Fibroblast of lung (primary cell): ENCODE results near the gene LDLRAD4. TPM values are rescaled to one million over a fixed set of nuclear protein-coding genes. Genes with fewer than 3 reads are reported as not detected.
A peak's percentile ranks its signal among the peaks of the same experiment; 100 is the strongest.

ENCODE experiments used
- DNase-seq, 2 donors: peaks; one replicate each; pipeline versions ENCODE4 v3.0.0 to v3.0.0-alpha.2; 2010; ENCODE audit warnings: low read depth in 2 of 2
- H2AFZ ChIP-seq: 2 replicates; pipeline ENCODE4 v1.5.1; 2012; ENCODE audit warnings: low read length, control low read depth, inconsistent platforms
- H3K27ac ChIP-seq: 2 replicates; pipeline ENCODE4 v1.5.1; 2011; ENCODE audit warnings: low read length, control low read depth; ENCODE audit not compliant: insufficient read depth
- H3K27me3 ChIP-seq: 2 replicates; pipeline ENCODE4 v1.5.1; 2011; ENCODE audit warnings: mild to moderate bottlenecking, low read length; ENCODE audit not compliant: control insufficient read depth, insufficient read depth
- H3K36me3 ChIP-seq: 2 replicates; pipeline ENCODE4 v1.5.1; 2011; ENCODE audit warnings: low read length; ENCODE audit not compliant: control insufficient read depth, insufficient read depth
- H3K4me1 ChIP-seq: 2 replicates; pipeline ENCODE4 v1.5.1; 2011; ENCODE audit warnings: low read length; ENCODE audit not compliant: control insufficient read depth, insufficient read depth; ENCODE audit errors: extremely low read depth
- H3K4me2 ChIP-seq: 2 replicates; pipeline ENCODE4 v1.5.1; 2011; ENCODE audit warnings: low read length, control low read depth; ENCODE audit not compliant: insufficient read depth; ENCODE audit errors: extremely low read depth
- H3K4me3 ChIP-seq, 4 experiments: fragments of 200-600 bp in 1 of 4; sonication (generic) in 1 of 4; replicated peaks in 1 of 4; 2 replicates each; pipeline ENCODE4 v1.5.1; 2011 to 2016; ENCODE audit warnings: low read length in 4 of 4, low read depth in 3 of 4, mild to moderate bottlenecking in 3 of 4, control low read depth in 2 of 4, inconsistent platforms in 1 of 4, mixed read lengths in 1 of 4; ENCODE audit not compliant: insufficient read depth in 1 of 4; ENCODE audit errors: control extremely low read depth in 1 of 4
- H3K79me2 ChIP-seq: 2 replicates; pipeline ENCODE4 v1.5.1; 2012; ENCODE audit warnings: mild to moderate bottlenecking, low read length, inconsistent platforms; ENCODE audit not compliant: control insufficient read depth, insufficient read depth
- H3K9ac ChIP-seq: 2 replicates; pipeline ENCODE4 v1.5.1; 2011; ENCODE audit warnings: mild to moderate bottlenecking, low read length, control low read depth; ENCODE audit not compliant: insufficient read depth
- H3K9me3 ChIP-seq: 2 replicates; pipeline ENCODE4 v1.5.1; 2012; ENCODE audit warnings: low read depth, low read length; ENCODE audit not compliant: control insufficient read depth, insufficient read depth
- H4K20me1 ChIP-seq: 2 replicates; pipeline ENCODE4 v1.5.1; 2011; ENCODE audit warnings: low read length; ENCODE audit not compliant: control insufficient read depth, insufficient read depth; ENCODE audit errors: extremely low read depth
- CTCF ChIP-seq, 2 donors: IDR thresholded peaks in 1 of 2; conservative IDR thresholded peaks in 1 of 2; 1 replicate in 1 of 2; 2 replicates in 1 of 2; pipeline ENCODE4 v1.5.1; 2011 to 2012; ENCODE audit warnings: low read length in 2 of 2, control low read depth in 1 of 2, inconsistent platforms in 1 of 2, low read depth in 1 of 2, mild to moderate bottlenecking in 1 of 2
- EZH2 ChIP-seq: IDR thresholded peaks from 2 replicates; pipeline ENCODE4 v1.5.1; 2012; ENCODE audit warnings: low read length, control low read depth, mild to moderate bottlenecking; ENCODE audit errors: missing control alignments
- polyA plus RNA-seq, 2 donors: library from polyadenylated mRNA; depleted of rRNA in 1 of 2; stranded (reverse) in 1 of 2; unstranded in 1 of 2; fragments of >200 nt; gene quantifications; 2 replicates each; pipeline ENCODE4 v1.2.1, GENCODE V29; 2011 to 2012; ENCODE audit warnings: missing spikeins in 1 of 2
- total RNA-seq: library from RNA; depleted of rRNA; stranded (reverse); fragments of >200 nt; gene quantifications from 2 replicates; pipeline ENCODE4 v1.2.1, GENCODE V29; 2014

LDLRAD4 gene
- total and polyA plus RNA-seq, 2 donors (not counting 1 experiment from before 2014, with no cell fraction given) = not detected

DNA sequence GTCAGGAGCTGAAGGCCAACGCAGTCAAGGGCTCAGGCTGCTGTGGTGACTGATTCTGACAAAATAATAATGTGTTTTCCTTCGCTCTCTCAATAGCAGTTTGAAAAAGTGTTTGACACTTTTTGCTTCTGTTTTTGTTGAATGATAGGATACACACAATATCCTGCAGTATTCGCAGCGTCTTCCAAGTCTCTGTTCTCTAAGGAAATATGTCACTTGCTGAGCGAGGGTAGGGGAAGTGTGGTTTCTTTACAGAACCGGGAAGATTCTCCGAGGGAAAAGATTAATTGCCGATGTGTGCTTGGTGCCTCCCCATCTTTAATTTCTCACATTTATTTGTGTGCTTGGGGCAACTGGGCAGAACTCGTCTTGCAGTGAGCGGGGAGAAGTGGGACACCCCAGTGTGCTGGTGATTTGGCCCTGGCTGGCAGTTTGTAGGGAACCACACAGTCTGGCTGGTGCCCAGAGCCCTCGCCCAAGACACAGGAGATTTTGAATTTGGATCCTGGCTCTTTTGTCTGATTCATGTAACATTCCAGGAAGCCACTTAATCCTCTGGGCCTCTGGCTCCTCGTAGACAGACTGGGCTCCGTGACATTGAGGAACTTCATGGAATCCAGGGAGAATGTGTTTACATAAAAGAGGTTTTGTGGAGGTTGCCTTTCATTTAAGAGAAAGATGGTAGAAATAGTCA, 169.4 kb downstream of the LDLRAD4 start:
- Histone ChIP-seq H3K4me2 (no peak overlapping the region), H3K27ac (no peak overlapping the region), H3K4me3 (no peak overlapping the region), H3K9me3 (no peaks in the 10 kb centered on the region), H3K4me1 (no peaks in the 10 kb centered on the region), H4K20me1 (no peaks in the 10 kb centered on the region), H3K9ac (no peak overlapping the region), H3K79me2 (no peaks in the 10 kb centered on the region), H3K36me3 (no peaks in the 10 kb centered on the region), H2AFZ (no peak overlapping the region), H3K27me3 (no peaks in the 10 kb centered on the region)
- TF ChIP-seq CTCF (conservative IDR thresholded peaks at IDR 0.05 in 1 of 2, IDR thresholded peaks at IDR 0.05 in 1 of 2; ENCODE audit: low read depth in 1 of 2, low read length in 2 of 2) (no peak), EZH2 (no peak)
- DNase-seq = peak in 1 of 2 donors; percentile 81

- H3K27ac ChIP-seq = no peak overlapping the region
- no peaks in the 10 kb centered on the region for H3K79me2 ChIP-seq
- no peak overlapping the region for H3K9ac ChIP-seq
- no peak overlapping the region for H2AFZ ChIP-seq
- H3K4me1 ChIP-seq = no peaks in the 10 kb centered on the region
- DNase-seq = no peak
- no peak overlapping the region for H3K4me2 ChIP-seq
- no peak overlapping the region for H3K4me3 ChIP-seq
- TF ChIP-seq EZH2 (no peak), CTCF (conservative IDR thresholded peaks at IDR 0.05 in 1 of 2, IDR thresholded peaks at IDR 0.05 in 1 of 2; ENCODE audit: low read depth in 1 of 2, low read length in 2 of 2) (no peak)
- H3K9me3 ChIP-seq = no peaks in the 10 kb centered on the region
- H3K36me3 ChIP-seq = no peaks in the 10 kb centered on the region
- no peaks in the 10 kb centered on the region for H3K27me3 ChIP-seq
- H4K20me1 ChIP-seq = no peaks in the 10 kb centered on the region
Measured at GRCh38 chr18:13388586-13389490, 170.3 kb downstream of the LDLRAD4 start.

DNA sequence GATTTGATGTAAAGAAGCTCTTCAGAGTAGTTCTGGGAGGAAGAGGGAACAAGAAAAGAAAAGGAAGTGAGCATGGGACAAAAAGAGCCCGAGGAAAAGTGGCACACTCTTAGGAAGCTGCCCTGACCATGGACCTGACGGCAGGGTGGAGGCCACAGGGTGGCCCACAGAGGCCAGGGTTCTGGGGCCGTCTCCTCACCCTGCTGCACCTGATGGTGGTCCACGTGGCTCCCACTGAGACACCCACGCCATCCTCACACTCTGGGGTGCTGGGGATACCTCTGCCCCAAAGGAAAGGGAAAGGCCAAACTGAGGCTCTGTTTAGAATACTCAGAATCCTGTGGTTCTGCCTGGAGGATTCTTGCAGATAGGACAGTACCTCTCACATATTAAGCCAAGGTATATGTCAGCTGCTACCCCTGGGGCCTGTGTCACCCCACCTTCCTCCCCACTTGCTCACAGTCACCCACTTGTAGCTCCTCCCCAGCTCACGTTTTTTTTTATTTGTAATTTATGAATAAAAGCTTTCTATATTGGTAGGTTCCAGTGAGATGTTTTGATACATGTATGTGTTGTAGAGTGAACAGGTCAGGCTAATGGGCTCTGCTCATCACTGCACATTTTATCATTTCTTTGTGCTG, 171.1 kb downstream of the LDLRAD4 start:
- no peaks in the 10 kb centered on the region for H4K20me1 ChIP-seq
- no peak overlapping the region for H3K9ac ChIP-seq
- H3K27me3 ChIP-seq = no peaks in the 10 kb centered on the region
- TF ChIP-seq CTCF (conservative IDR thresholded peaks at IDR 0.05 in 1 of 2, IDR thresholded peaks at IDR 0.05 in 1 of 2; ENCODE audit: low read depth in 1 of 2, low read length in 2 of 2) (no peak), EZH2 (no peak)
- H2AFZ ChIP-seq = no peak overlapping the region
- H3K4me1 ChIP-seq = no peaks in the 10 kb centered on the region
- no peaks in the 10 kb centered on the region for H3K79me2 ChIP-seq
- DNase-seq = no peak
- H3K4me2 ChIP-seq = no peak overlapping the region
- no peaks in the 10 kb centered on the region for H3K9me3 ChIP-seq
- no peak overlapping the region for H3K4me3 ChIP-seq
- no peaks in the 10 kb centered on the region for H3K36me3 ChIP-seq
- H3K27ac ChIP-seq = no peak overlapping the region
